Activated naive CD8-positive, alpha-beta T cell treated with anti-CD3 and anti-CD28 coated beads, Interleukin-2, amount 10 ng/mL, durations not matched to agents 7 days and 5 days (primary cell): ENCODE data around the gene PMPCB. TPM values are rescaled to one million over a fixed set of nuclear protein-coding genes. Genes with fewer than 3 reads are reported as not detected.

Experiments
- ATAC-seq: fragments of 150-1000 bp; cut with Tn5 transposase; one replicate; pipeline ENCODE4 v1.10.0; 2021; ENCODE audit warnings: low read depth, moderate library complexity
- POLR2A ChIA-PET: fragments of 350-600 bp; sonication (Branson Sonifier 250); formaldehyde crosslinking; loops from one replicate; lab custom pipeline; 2021; ENCODE audit warnings: antibody characterized with exemption; lab: Charles Lee
- DNase-seq: peaks from one replicate; pipeline ENCODE4 v3.0.0; 2021
- H3K27ac Mint-ChIP-seq: one replicate; pipeline ENCODE4 v1.8.0; 2022; ENCODE audit warnings: mild to moderate bottlenecking, mixed read lengths
- H3K27me3 Mint-ChIP-seq: one replicate; pipeline ENCODE4 v1.8.0; 2022; ENCODE audit warnings: mild to moderate bottlenecking, moderate library complexity, mixed read lengths
- H3K36me3 Mint-ChIP-seq: one replicate; pipeline ENCODE4 v1.8.0; 2021; ENCODE audit warnings: mild to moderate bottlenecking, mixed read lengths
- H3K4me1 Mint-ChIP-seq: one replicate; pipeline ENCODE4 v1.8.0; 2021; ENCODE audit warnings: mixed read lengths
- H3K4me3 Mint-ChIP-seq: one replicate; pipeline ENCODE4 v1.8.0; 2022; ENCODE audit warnings: mild to moderate bottlenecking, moderate library complexity, mixed read lengths
- H3K9me3 Mint-ChIP-seq: one replicate; pipeline ENCODE4 v1.8.0; 2021; ENCODE audit warnings: mixed read lengths
- total RNA-seq, 2 experiments: library from RNA; stranded (reverse); gene quantifications; one replicate each; pipeline ENCODE4 v1.2.3, GENCODE V29; 2021

PMPCB gene
- total RNA-seq, 2 experiments from 2014 or later, result 57.0 to 62.2 TPM

DNA sequence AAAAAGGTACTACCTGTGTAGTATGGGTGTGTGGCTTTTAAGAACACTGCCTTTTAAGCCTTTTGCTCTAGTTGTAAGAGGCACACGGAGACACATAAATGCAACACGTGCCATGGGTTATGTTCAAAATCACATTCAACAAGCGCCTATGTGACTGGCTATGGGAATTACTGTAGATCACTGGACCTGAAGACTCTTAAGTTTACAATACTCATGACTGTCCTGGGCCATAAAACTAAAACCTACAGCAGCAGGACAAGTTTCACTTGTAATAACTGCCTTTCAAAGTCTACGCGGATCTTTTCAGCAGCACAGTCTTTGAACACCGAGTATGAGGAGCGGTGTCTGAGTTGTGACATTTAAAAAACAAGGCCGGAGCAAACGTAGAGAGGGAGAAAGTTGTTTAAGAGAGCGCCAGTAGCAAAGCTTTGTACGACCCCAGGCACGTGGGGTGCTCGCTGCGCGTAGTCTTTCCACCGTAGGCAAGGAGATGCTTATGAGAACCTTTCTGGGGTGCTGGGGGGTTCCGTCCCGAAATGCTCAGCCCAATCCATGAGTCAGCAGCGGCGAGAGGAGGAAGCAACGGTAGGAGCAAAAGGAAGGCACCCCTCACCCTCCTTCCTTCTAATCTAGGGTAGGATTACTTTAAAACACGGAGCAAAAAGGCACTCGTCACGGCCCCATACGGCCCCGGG, 46.7 kb downstream of the PMPCB start:
- ATAC-seq (peak; percentile 9), DNase-seq (no peak)
- Mint-ChIP-seq H3K9me3 (no peaks in the 10 kb centered on the region), H3K27ac (peak overlapping the region; percentile 99), H3K4me3 (peak overlapping the region; percentile 99), H3K27me3 (no peaks in the 10 kb centered on the region), H3K36me3 (peaks cover 24% of the 10 kb centered on the region), H3K4me1 (peaks cover 46% of the 10 kb centered on the region)
- POLR2A ChIA-PET, result interaction anchor here (0.8 to 1.3 kb wide), 2 partner anchors 19 to 1670 kb away, joined by 3 read pairs; partner anchors contain the start of gene KMT2E

DNA sequence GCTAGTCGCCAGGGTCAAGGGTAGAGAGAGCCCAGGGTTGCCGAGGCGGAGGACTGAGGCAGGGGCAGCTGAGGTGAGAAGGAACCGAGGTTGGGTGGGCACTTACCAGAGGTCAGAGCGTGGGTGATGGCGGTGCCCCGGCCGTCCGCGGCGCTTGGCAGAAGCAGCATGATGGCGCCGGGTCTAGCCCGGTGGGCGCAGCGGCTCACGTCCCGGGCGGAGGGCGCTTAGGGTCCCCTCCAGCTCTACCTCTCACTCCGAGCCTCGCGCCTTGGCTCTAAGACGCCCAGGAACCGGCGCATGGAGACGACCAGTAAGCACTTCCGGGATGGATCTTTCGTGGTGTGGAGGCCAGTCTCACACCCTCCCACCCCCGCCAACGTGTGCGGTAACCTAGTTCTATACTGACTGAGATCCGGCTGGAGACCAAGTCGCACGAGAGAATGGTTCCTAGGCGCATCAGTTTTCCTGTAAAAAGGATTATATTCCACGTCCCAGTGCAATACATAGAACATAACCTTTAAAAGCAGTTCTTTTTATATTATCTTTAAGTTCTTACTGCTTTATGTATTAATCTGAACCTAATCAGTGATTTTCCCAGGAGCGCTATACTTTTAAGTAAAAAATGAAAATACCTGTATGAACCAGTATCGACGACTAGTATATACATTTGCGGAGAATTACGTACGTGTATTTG, 47.4 kb downstream of the PMPCB start, which contains the start of gene DNAJC2:
TSS of gene DNAJC2 (minus strand) at position 315 of the 697 bp plus-strand sequence. CDS start at position 170, 145 bp downstream.
- H3K4me1 Mint-ChIP-seq, result peaks cover 46% of the 10 kb centered on the region
- POLR2A ChIA-PET, result no interaction called here
- H3K9me3 Mint-ChIP-seq, result no peaks in the 10 kb centered on the region

DNA sequence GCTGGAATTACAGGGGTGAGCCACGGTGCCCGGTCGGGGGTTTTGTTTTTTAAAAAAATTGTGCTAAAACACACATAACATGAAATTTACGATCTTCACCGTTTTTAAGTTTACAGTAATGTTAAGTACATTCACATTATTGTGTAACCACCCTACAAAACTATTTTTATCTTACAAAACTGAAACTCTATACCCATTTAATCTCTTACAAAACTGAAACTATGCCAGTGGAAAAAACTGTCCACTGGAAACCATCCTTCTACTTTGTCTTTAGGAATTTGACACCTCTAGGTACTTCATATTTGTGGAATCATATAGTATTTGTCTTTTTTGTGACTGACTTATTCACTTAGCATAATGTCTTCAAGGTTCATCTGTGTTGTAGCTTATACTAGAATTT, 49.2 kb downstream of the PMPCB start:
- POLR2A ChIA-PET, result interaction anchor here (1.3 kb wide), 1 partner anchor 10 kb away, joined by 3 read pairs; no protein-coding TSS in a partner anchor
- Mint-ChIP-seq H3K36me3 (peaks cover 12% of the 10 kb centered on the region), H3K4me1 (peaks cover 46% of the 10 kb centered on the region), H3K27me3 (no peaks in the 10 kb centered on the region), H3K4me3 (no peak overlapping the region), H3K9me3 (no peaks in the 10 kb centered on the region), H3K27ac (peak overlapping the region; percentile 68)
- no peak for ATAC-seq
- DNase-seq, result no peak

More for the DNA sequence above, 47.4 kb downstream of the PMPCB start, which contains the start of gene DNAJC2:
- DNase-seq, result peak; percentile 80
- peak; percentile 86 for ATAC-seq
- Mint-ChIP-seq H3K27ac (peak within 1 kb of the TSS; percentile 99), H3K4me3 (peak within 1 kb of the TSS; percentile 99), H3K36me3 (peaks cover 19% of the 10 kb centered on the region), H3K27me3 (no peaks in the 10 kb centered on the region)

DNA sequence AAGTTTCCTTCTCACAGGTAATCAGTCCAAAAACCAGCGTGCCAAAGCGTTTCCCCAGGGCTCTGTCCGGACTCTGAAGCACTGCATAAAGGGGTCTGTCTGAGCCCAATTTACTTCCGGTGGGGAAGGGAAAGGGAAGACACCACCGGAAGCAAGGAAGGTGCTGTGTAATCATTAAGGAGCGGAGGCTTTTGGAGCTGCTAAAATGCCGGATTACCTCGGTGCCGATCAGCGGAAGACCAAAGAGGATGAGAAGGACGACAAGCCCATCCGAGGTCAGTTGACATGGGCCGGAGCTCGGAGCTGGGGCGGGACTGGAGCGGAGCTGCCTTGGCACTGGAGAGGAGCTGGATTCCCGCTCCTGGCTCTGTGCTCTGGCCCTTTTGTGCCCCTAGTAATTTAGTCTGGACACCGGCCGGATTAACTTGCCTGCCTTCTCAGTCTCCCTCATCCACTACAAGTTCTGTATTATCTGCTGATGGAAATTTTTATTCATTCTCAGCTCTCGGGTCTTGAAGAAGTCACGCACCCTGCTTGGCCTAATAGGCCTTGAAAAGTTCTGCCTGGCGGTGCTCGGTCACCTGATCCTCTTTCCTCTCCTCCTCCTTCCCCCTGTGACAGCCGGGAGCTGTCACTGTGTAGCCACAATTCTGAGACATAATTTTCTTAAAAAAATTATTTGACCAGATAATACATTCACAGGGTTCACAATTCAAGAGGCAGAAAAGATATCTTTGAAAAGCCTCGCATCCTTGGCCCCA, 50.5 kb downstream of the PMPCB start, which contains the start of gene PSMC2:
TSS of gene PSMC2 (plus strand) at position 137 of the 761 bp plus-strand sequence. CDS start at position 206, 69 bp downstream.
- Mint-ChIP-seq H3K4me3 (peak within 1 kb of the TSS; percentile 99), H3K9me3 (no peaks in the 10 kb centered on the region), H3K27me3 (no peaks in the 10 kb centered on the region), H3K27ac (peak within 1 kb of the TSS; percentile 98), H3K4me1 (peaks cover 48% of the 10 kb centered on the region), H3K36me3 (peaks cover 10% of the 10 kb centered on the region)
- POLR2A ChIA-PET, result interaction anchor here (1.1 to 1.4 kb wide), 3 partner anchors 9 to 50 kb away, joined by 3 read pairs; partner anchors contain the start of gene PMPCB
- peak; percentile 77 for ATAC-seq
- peak; percentile 74 for DNase-seq

DNA sequence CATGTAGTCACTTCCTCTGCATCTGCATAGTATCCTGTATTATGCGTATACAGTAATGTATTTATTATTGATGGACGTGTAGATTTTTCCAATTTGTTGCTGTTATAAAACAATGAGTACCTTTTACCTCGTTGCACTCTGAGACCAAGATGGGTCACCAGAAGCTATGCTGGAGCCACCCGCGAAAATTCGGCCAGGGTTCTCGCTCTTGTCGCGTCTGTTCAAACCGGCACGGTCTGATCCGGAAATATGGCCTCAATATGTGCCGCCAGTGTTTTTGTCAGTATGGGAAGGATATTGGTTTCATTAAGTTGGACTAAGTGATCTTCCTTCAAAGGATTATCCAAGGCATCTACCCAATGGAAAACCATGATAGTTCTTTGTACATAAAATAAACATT, 51.2 kb downstream of the PMPCB start:
- POLR2A ChIA-PET, result interaction anchor here (1.4 kb wide), 1 partner anchor 51 kb away, joined by 3 read pairs; the partner anchor contains the start of gene PMPCB
- peak overlapping the region; percentile 88 for H3K27ac Mint-ChIP-seq
- no peaks in the 10 kb centered on the region for H3K9me3 Mint-ChIP-seq
- DNase-seq (no peak), ATAC-seq (no peak)
- no peaks in the 10 kb centered on the region for H3K27me3 Mint-ChIP-seq
- peaks cover 10% of the 10 kb centered on the region for H3K36me3 Mint-ChIP-seq
- H3K4me3 Mint-ChIP-seq, result peak overlapping the region; percentile 99
- H3K4me1 Mint-ChIP-seq, result peaks cover 51% of the 10 kb centered on the region

DNA sequence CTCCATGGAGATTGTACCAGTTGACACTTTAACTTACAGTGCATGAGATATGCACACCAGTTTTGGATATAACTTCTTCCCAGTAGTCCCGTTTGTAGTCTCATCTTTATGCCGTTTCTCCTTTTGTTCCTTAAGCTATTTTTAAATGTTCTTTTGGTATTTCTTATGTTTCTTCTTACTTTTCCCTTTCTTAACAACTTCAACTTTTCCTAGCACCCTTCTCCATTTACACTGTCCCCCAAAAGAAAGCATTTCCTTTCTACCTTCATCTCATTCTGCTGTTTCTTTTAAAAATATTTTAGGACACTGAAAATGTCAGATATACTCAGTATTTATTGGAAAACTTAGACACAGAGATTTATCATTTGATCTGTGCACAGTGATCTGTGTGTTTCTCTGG, 51.7 kb downstream of the PMPCB start:
- peaks cover 46% of the 10 kb centered on the region for H3K4me1 Mint-ChIP-seq
- H3K27me3 Mint-ChIP-seq, result no peaks in the 10 kb centered on the region
- DNase-seq (no peak), ATAC-seq (no peak)
- H3K36me3 Mint-ChIP-seq, result peaks cover 10% of the 10 kb centered on the region
- no peaks in the 10 kb centered on the region for H3K9me3 Mint-ChIP-seq
- H3K4me3 Mint-ChIP-seq, result peak overlapping the region; percentile 99
- H3K27ac Mint-ChIP-seq, result peak overlapping the region; percentile 47
- POLR2A ChIA-PET, result no interaction called here

DNA sequence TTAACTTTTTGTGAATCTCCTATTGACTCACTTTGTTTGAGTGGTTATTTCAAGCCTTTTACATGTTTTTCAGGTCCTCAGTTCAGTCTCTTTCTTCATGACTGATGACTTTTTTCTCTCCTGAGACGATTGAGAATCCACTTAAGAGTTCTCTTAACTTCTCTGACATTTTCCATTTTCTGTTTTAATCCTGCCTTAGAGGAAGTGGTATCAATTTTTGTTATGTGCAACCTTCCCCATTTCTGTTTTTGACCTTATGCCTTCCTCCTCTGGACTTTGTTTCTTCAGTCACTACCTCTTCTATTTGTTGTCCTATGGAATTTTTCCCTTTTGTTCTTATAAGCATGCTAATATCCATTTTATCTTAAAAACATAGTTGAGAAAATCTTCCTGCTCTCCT, 52.6 kb downstream of the PMPCB start:
- no peaks in the 10 kb centered on the region for H3K9me3 Mint-ChIP-seq
- POLR2A ChIA-PET, result no interaction called here
- peaks cover 43% of the 10 kb centered on the region for H3K4me1 Mint-ChIP-seq
- peak overlapping the region; percentile 99 for H3K4me3 Mint-ChIP-seq
- no peaks in the 10 kb centered on the region for H3K27me3 Mint-ChIP-seq
- ATAC-seq, result no peak
- DNase-seq, result no peak
- peaks cover 10% of the 10 kb centered on the region for H3K36me3 Mint-ChIP-seq
- peak overlapping the region; percentile 53 for H3K27ac Mint-ChIP-seq

Other genes starting within 250 kb of the PMPCB start
- 1 to 10 TPM in 1 of 2 experiments, under 1 TPM in 1; 0.65 to 1.4 TPM for gene FBXL13, start 222.6 kb upstream of the PMPCB start, total RNA-seq
- 10 to 100 TPM; 22.1 to 27.7 TPM for gene ARMC10, start 222.3 kb upstream of the PMPCB start, total RNA-seq
- 10 to 100 TPM in 1 of 2 experiments, 1 to 10 TPM in 1; 9.8 to 10.9 TPM for gene NAPEPLD, start 148.3 kb upstream of the PMPCB start, total RNA-seq
- 10 to 100 TPM; 26.4 to 27.7 TPM for gene DNAJC2, start 47.3 kb downstream of the PMPCB start, total RNA-seq
- gene PSMC2, start 50.2 kb downstream of the PMPCB start, total RNA-seq, result 100 to 1,000 TPM in 1 of 2 experiments, 10 to 100 TPM in 1; 99.7 to 102 TPM
- gene SLC26A5, start 148.8 kb downstream of the PMPCB start, total RNA-seq, result under 1 TPM; 0.25 to 0.54 TPM